ENCODE measurements around the gene LRRC2. TPM values are rescaled to one million over a fixed set of nuclear protein-coding genes. Genes with fewer than 3 reads are reported as not detected.
A peak's percentile ranks its signal among the peaks of the same experiment; 100 is the strongest.

Gene LRRC2
- total and polyA plus RNA-seq, 2 of the 13 experiments (the other 11 are each of a cell fraction or from before 2014, with no cell fraction given) = 0.27 to 0.58 TPM

- TF ChIP-seq DRAP1 (CRISPR knock-in tag; IDR thresholded peaks at IDR 0.05) = peak; percentile 46; the same call in 1 of the 2 replicates
- no peak for TF ChIP-seq MXI1 (IDR thresholded peaks at IDR 0.05; ENCODE audit: borderline replicate concordance, low read depth, low read length)
- no peak for TF ChIP-seq BCLAF1 (IDR thresholded peaks at IDR 0.05)
- TF ChIP-seq ZSCAN5A (CRISPR knock-in tag; IDR thresholded peaks at IDR 0.05; ENCODE audit: borderline replicate concordance) = no peak
- TF ChIP-seq HNRNPL (IDR thresholded peaks at IDR 0.05; ENCODE audit: low read depth, low read length) = no peak
- no peak for TF ChIP-seq ZNF816 (CRISPR knock-in tag; IDR thresholded peaks at IDR 0.05; ENCODE audit: borderline replicate concordance)
- TF ChIP-seq SMAD3 (CRISPR knock-in tag; IDR thresholded peaks at IDR 0.05) = 0 out of 2 replicates have a peak, but pooled peaks have one; percentile 66
- TF ChIP-seq PREB (CRISPR knock-in tag; IDR thresholded peaks at IDR 0.05) = no peak
- no peak for TF ChIP-seq MXD1 (CRISPR knock-in tag; IDR thresholded peaks at IDR 0.05)
- TF ChIP-seq ELF3 (CRISPR knock-in tag; IDR thresholded peaks at IDR 0.05) = peak; percentile 33; the same call in 1 of the 2 replicates
- TF ChIP-seq SYNCRIP (IDR thresholded peaks at IDR 0.05; ENCODE audit: insufficient read depth, low read depth, low read length) = no peak
- TF ChIP-seq ZNF746 (CRISPR knock-in tag; IDR thresholded peaks at IDR 0.05) = no peak
- no peak for TF ChIP-seq THAP8 (CRISPR knock-in tag; IDR thresholded peaks at IDR 0.05; ENCODE audit: borderline replicate concordance)
- TF ChIP-seq ZKSCAN8 (CRISPR knock-in tag; IDR thresholded peaks at IDR 0.05; ENCODE audit: borderline replicate concordance) = peak; percentile 48; the same call in 1 of the 2 replicates
- no peak for TF ChIP-seq KLF9 (CRISPR knock-in tag; IDR thresholded peaks at IDR 0.05; ENCODE audit: low read depth)
- no peak for TF ChIP-seq TCF7L2 (IDR thresholded peaks at IDR 0.05; ENCODE audit: low read depth, low read length)
- TF ChIP-seq USF2 (IDR thresholded peaks at IDR 0.05; ENCODE audit: low read depth, low read length) = no peak
- TF ChIP-seq USF2 (CRISPR knock-in tag; IDR thresholded peaks at IDR 0.05; ENCODE audit: borderline replicate concordance) = no peak
Measured at GRCh38 chr3:46585799-46586693, 19.9 kb upstream of the LRRC2 start (continued).

Data from HepG2 (cell line).